CD4-positive, alpha-beta T cell (primary cell): ENCODE measurements around the gene WWOX. TPM values are rescaled to one million over a fixed set of nuclear protein-coding genes. Genes with fewer than 3 reads are reported as not detected.
A peak's percentile ranks its signal among the peaks of the same experiment; 100 is the strongest.

Experiments
- ATAC-seq: fragments of 200-7000 bp; cut with Tn5 transposase; one replicate; pipeline ENCODE4 v1.10.0; 2022; ENCODE audit warnings: mild to moderate bottlenecking; ENCODE audit not compliant: poor library complexity
- CTCF ChIA-PET: fragments of 350-600 bp; sonication (Branson Sonifier 250); formaldehyde crosslinking; loops from one replicate; lab custom pipeline; 2021; ENCODE audit warnings: antibody characterized with exemption, inconsistent platforms; lab: Charles Lee
- POLR2A ChIA-PET: fragments of 350-600 bp; sonication (Branson Sonifier 250); formaldehyde crosslinking; loops from one replicate; lab custom pipeline; 2021; ENCODE audit warnings: antibody characterized with exemption, inconsistent platforms; lab: Charles Lee
- DNase-seq, 14 experiments: peaks; one replicate each; pipeline ENCODE4 v3.0.0-alpha.2; 2013 to 2020; ENCODE audit warnings: mixed read lengths in 2 of 14
- H3K27ac ChIP-seq, 2 donors: one replicate each; pipeline versions ENCODE4 v1.5.1 to v1.7.0; 2013; ENCODE audit warnings: low read length in 2 of 2, low read depth in 1 of 2, mild to moderate bottlenecking in 1 of 2
- H3K27me3 ChIP-seq, 2 experiments: 1 replicate in 1 of 2; 2 replicates in 1 of 2; pipeline versions ENCODE4 v1.6.1 to v1.7.0; 2013; ENCODE audit warnings: low read length in 2 of 2, control low read depth in 1 of 2, mild to moderate bottlenecking in 1 of 2, moderate library complexity in 1 of 2; ENCODE audit not compliant: insufficient read depth in 2 of 2, control insufficient read depth in 1 of 2
- H3K36me3 ChIP-seq: one replicate; pipeline ENCODE4 v1.6.1; 2013; ENCODE audit warnings: low read length, control low read depth; ENCODE audit not compliant: insufficient read depth
- H3K4me1 ChIP-seq: one replicate; pipeline ENCODE4 v1.6.1; 2013; ENCODE audit warnings: low read length, control low read depth; ENCODE audit not compliant: insufficient read depth
- H3K4me3 ChIP-seq: one replicate; pipeline ENCODE4 v1.5.1; 2013; ENCODE audit warnings: mild to moderate bottlenecking, low read length, moderate library complexity
- H3K9me3 ChIP-seq, 2 experiments: 1 replicate in 1 of 2; 2 replicates in 1 of 2; pipeline versions ENCODE4 v1.6.1 to v1.7.0; 2013; ENCODE audit warnings: low read length in 2 of 2, mild to moderate bottlenecking in 2 of 2, control low read depth in 1 of 2, moderate library complexity in 1 of 2; ENCODE audit not compliant: control insufficient read depth in 1 of 2, insufficient read depth in 1 of 2
- H3K27ac Mint-ChIP-seq: one replicate; pipeline ENCODE4 v1.8.0; 2020; ENCODE audit warnings: mixed read lengths
- H3K27me3 Mint-ChIP-seq: one replicate; pipeline ENCODE4 v1.8.0; 2021; ENCODE audit warnings: mixed read lengths
- H3K36me3 Mint-ChIP-seq: one replicate; pipeline ENCODE4 v1.8.0; 2021; ENCODE audit warnings: low read depth, mixed read lengths
- H3K4me1 Mint-ChIP-seq: one replicate; pipeline ENCODE4 v1.8.0; 2021; ENCODE audit warnings: low read depth, mixed read lengths
- H3K4me3 Mint-ChIP-seq: one replicate; pipeline ENCODE4 v1.8.0; 2020; ENCODE audit warnings: mild to moderate bottlenecking, mixed read lengths
- H3K9me3 Mint-ChIP-seq: one replicate; pipeline ENCODE4 v1.8.0; 2020; ENCODE audit warnings: mixed read lengths
- CTCF ChIP-seq: fragments of 200-600 bp; IDR thresholded peaks from one replicate; pipeline ENCODE4 v1.8.0; 2022; ENCODE audit warnings: antibody characterized with exemption, mild to moderate bottlenecking
- intact Hi-C, 2 experiments: fragments of 100-400 bp; cut with DNase I in 1 of 2; cut with micrococcal nuclease in 1 of 2; formaldehyde crosslinking; loops; one replicate each; pipeline versions ENCODE4 v1.15.1 to v1.9.0; 2023 to 2025; cut with DNase I, micrococcal nuclease
- total RNA-seq, 174 experiments: library from RNA in 2 of 174; stranded (reverse) in 2 of 174; gene quantifications; one replicate each; pipeline ENCODE4 v1.2.3 and lab custom pipeline; 2021 to 2026

Gene WWOX
- total RNA-seq, 2 experiments from 2014 or later: 19.3 to 21.7 TPM

- H3K27ac Mint-ChIP-seq: no peak overlapping the region
- ATAC-seq: peak; percentile 52
Observed at GRCh38 chr16:78235168-78235800, 135.8 kb downstream of the WWOX start.

GRCh38 chr16:78235876-78236275 is 136.4 kb downstream of the WWOX start:
- POLR2A ChIA-PET: no interaction called here
- no peaks in the 10 kb centered on the region for H3K4me1 ChIP-seq
- Mint-ChIP-seq H3K4me3 (no peak overlapping the region), H3K27me3 (no peaks in the 10 kb centered on the region), H3K27ac (no peak overlapping the region), H3K36me3 (no peaks in the 10 kb centered on the region), H3K4me1 (peaks cover 8% of the 10 kb centered on the region), H3K9me3 (no peaks in the 10 kb centered on the region)
- DNase-seq: no peak
- H3K4me3 ChIP-seq: no peak overlapping the region
- no peaks in the 10 kb centered on the region for H3K27me3 ChIP-seq
- no peak overlapping the region for H3K27ac ChIP-seq
- CTCF ChIA-PET: no interaction called here
- intact Hi-C loops: loop anchor here in 1 of 2 experiments (1.0 kb wide), 1 partner anchor 113 kb away; no protein-coding TSS in a partner anchor
- H3K36me3 ChIP-seq: no peaks in the 10 kb centered on the region
- H3K9me3 ChIP-seq: no peaks in the 10 kb centered on the region
- TF ChIP-seq CTCF: no peak
- ATAC-seq: no peak

More at GRCh38 chr16:78235168-78235800, 135.8 kb downstream of the WWOX start:
- peak; percentile 23 to 72 (median 51) for DNase-seq
- Histone ChIP-seq H3K4me1 (no peaks in the 10 kb centered on the region), H3K4me3 (no peak overlapping the region), H3K9me3 (no peaks in the 10 kb centered on the region), H3K36me3 (no peaks in the 10 kb centered on the region), H3K27ac (no peak overlapping the region), H3K27me3 (no peaks in the 10 kb centered on the region)
- peak; percentile 86 for TF ChIP-seq CTCF
- Mint-ChIP-seq H3K27me3 (no peaks in the 10 kb centered on the region), H3K4me3 (no peak overlapping the region), H3K36me3 (no peaks in the 10 kb centered on the region), H3K9me3 (no peaks in the 10 kb centered on the region), H3K4me1 (peaks cover 8% of the 10 kb centered on the region)
- intact Hi-C loops: loop anchor here in 1 of 2 experiments (1.0 kb wide), 1 partner anchor 112 kb away; no protein-coding TSS in a partner anchor
- ChIA-PET POLR2A (no interaction called here), CTCF (no interaction called here)

GRCh38 chr16:78237841-78238240 is 138.4 kb downstream of the WWOX start:
- ATAC-seq (no peak), DNase-seq (no peak)
- Histone ChIP-seq H3K36me3 (no peaks in the 10 kb centered on the region), H3K4me1 (no peaks in the 10 kb centered on the region), H3K27me3 (no peaks in the 10 kb centered on the region), H3K27ac (no peak overlapping the region), H3K4me3 (no peak overlapping the region), H3K9me3 (no peaks in the 10 kb centered on the region)
- Mint-ChIP-seq H3K9me3 (no peaks in the 10 kb centered on the region), H3K36me3 (no peaks in the 10 kb centered on the region), H3K27me3 (no peaks in the 10 kb centered on the region), H3K4me3 (no peak overlapping the region), H3K4me1 (peaks cover 8% of the 10 kb centered on the region), H3K27ac (no peak overlapping the region)
- CTCF ChIA-PET: no interaction called here
- intact Hi-C loops: no loop called here
- no peak for TF ChIP-seq CTCF
- POLR2A ChIA-PET: no interaction called here
